ENCODE results near the gene ATIC.

- TF ChIP-seq POLR2A (IDR thresholded peaks at IDR 0.05), result no peak
- TF ChIP-seq, protein P1, sequence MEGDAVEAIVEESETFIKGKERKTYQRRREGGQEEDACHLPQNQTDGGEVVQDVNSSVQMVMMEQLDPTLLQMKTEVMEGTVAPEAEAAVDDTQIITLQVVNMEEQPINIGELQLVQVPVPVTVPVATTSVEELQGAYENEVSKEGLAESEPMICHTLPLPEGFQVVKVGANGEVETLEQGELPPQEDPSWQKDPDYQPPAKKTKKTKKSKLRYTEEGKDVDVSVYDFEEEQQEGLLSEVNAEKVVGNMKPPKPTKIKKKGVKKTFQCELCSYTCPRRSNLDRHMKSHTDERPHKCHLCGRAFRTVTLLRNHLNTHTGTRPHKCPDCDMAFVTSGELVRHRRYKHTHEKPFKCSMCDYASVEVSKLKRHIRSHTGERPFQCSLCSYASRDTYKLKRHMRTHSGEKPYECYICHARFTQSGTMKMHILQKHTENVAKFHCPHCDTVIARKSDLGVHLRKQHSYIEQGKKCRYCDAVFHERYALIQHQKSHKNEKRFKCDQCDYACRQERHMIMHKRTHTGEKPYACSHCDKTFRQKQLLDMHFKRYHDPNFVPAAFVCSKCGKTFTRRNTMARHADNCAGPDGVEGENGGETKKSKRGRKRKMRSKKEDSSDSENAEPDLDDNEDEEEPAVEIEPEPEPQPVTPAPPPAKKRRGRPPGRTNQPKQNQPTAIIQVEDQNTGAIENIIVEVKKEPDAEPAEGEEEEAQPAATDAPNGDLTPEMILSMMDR (IDR thresholded peaks at IDR 0.05), result no peak
These were observed 58.5 kb downstream of the ATIC start for GRCh38 chr2:215370112-215370965.
